Endothelial cell of umbilical vein (primary cell): ENCODE results near the gene NECTIN2. TPM values are rescaled to one million over a fixed set of nuclear protein-coding genes. Genes with fewer than 3 reads are reported as not detected.
"Not testable (repeated sequence)": the region's sequence is repeated elsewhere in the genome, so short reads cannot be mapped to it uniquely, and the experiment has no call there.

ENCODE experiments used
- BruUV-seq: library from RNA; stranded (reverse); fragments of 400-500 nt; replicated peaks from 2 replicates; lab custom pipeline; 2021; lab: Mats Ljungman, UMichigan
- CTCF ChIA-PET: fragments of 300-600, 350-600 bp; sonication (Branson Sonifier 250); formaldehyde crosslinking; loops from one replicate; lab custom pipeline; 2021; ENCODE audit warnings: antibody characterized with exemption, inconsistent platforms; lab: Charles Lee
- POLR2A ChIA-PET: fragments of 300-600, 350-600 bp; sonication (Branson Sonifier 250); formaldehyde crosslinking; loops from one replicate; lab custom pipeline; 2021; ENCODE audit warnings: antibody characterized with exemption, inconsistent platforms; lab: Charles Lee
- DNase-seq: peaks from one replicate; pipeline ENCODE4 v3.0.0-alpha.2; 2011; ENCODE audit warnings: low read depth, low spot score
- FAIRE-seq: peaks from 2 replicates; lab custom pipeline; 2011; peaks lifted over from hg19 to GRCh38; lab: Jason Lieb, UNC
- H2AFZ ChIP-seq: 2 replicates; pipeline ENCODE4 v1.6.0; 2012; ENCODE audit warnings: low read depth, low read length, control low read depth, inconsistent platforms
- H3K27ac ChIP-seq: 2 replicates; pipeline ENCODE4 v1.5.1; 2011; ENCODE audit warnings: low read depth, mild to moderate bottlenecking, control low read depth, low read length, moderate library complexity; ENCODE audit not compliant: insufficient read depth
- H3K27me3 ChIP-seq, 2 experiments: 2 replicates each; pipeline versions ENCODE4 v1.6.0 to v1.6.1; 2011; ENCODE audit warnings: low read length in 2 of 2, mixed read lengths in 1 of 2; ENCODE audit not compliant: control insufficient read depth in 2 of 2, insufficient read depth in 2 of 2
- H3K36me3 ChIP-seq, 2 experiments: 2 replicates in 1 of 2; 3 replicates in 1 of 2; pipeline ENCODE4 v1.5.1; 2011; ENCODE audit warnings: low read length in 2 of 2, mild to moderate bottlenecking in 1 of 2, moderate library complexity in 1 of 2; ENCODE audit not compliant: control insufficient read depth in 2 of 2, insufficient read depth in 2 of 2; ENCODE audit errors: extremely low read depth in 1 of 2
- H3K4me1 ChIP-seq: 3 replicates; pipeline ENCODE4 v1.5.1; 2011; ENCODE audit warnings: mild to moderate bottlenecking, low read length; ENCODE audit not compliant: control insufficient read depth, insufficient read depth; ENCODE audit errors: extremely low read depth
- H3K4me2 ChIP-seq: 2 replicates; pipeline ENCODE4 v1.6.1; 2011; ENCODE audit warnings: low read length, control low read depth, mixed read lengths; ENCODE audit not compliant: insufficient read depth
- H3K4me3 ChIP-seq, 3 experiments: fragments of 200-600 bp in 1 of 3; sonication (generic), shearing (Covaris generic) in 1 of 3; replicated peaks in 1 of 3; 2 replicates each; pipeline ENCODE4 v1.5.1; 2011 to 2016; ENCODE audit warnings: control low read depth in 3 of 3, low read length in 3 of 3, mild to moderate bottlenecking in 2 of 3, inconsistent platforms in 1 of 3, low read depth in 1 of 3, moderate library complexity in 1 of 3; ENCODE audit not compliant: insufficient read depth in 1 of 3
- H3K79me2 ChIP-seq: 2 replicates; pipeline ENCODE4 v1.6.0; 2012; ENCODE audit warnings: low read length, inconsistent platforms; ENCODE audit not compliant: control insufficient read depth, insufficient read depth
- H3K9ac ChIP-seq: replicated peaks from 2 replicates; pipeline ENCODE3; 2011; ENCODE audit warnings: low read length, control low read depth; ENCODE audit not compliant: insufficient read depth; ENCODE audit errors: extremely low read depth
- H3K9me1 ChIP-seq: replicated peaks from 3 replicates; pipeline ENCODE4 v1.6.0; 2011; ENCODE audit warnings: mild to moderate bottlenecking, low read length; ENCODE audit not compliant: control insufficient read depth, insufficient read depth; ENCODE audit errors: extremely low read depth
- H3K9me3 ChIP-seq: replicated peaks from 2 replicates; pipeline ENCODE4 v1.5.1; 2012; ENCODE audit warnings: low read length, inconsistent platforms; ENCODE audit not compliant: control insufficient read depth, insufficient read depth
- H4K20me1 ChIP-seq: replicated peaks from 2 replicates; pipeline ENCODE3; 2011; ENCODE audit warnings: mild to moderate bottlenecking, low read length; ENCODE audit not compliant: control insufficient read depth, insufficient read depth; ENCODE audit errors: extremely low read depth
- EZH2 ChIP-seq: IDR thresholded peaks from 2 replicates; pipeline ENCODE4 v1.6.1; 2012; ENCODE audit warnings: borderline replicate concordance, low read depth, mild to moderate bottlenecking, moderate library complexity, low read length, inconsistent platforms; ENCODE audit not compliant: severe bottlenecking
- FOS ChIP-seq: IDR thresholded peaks from 2 replicates; pipeline ENCODE4 v1.6.1; 2011; ENCODE audit warnings: mild to moderate bottlenecking, low read length, moderate library complexity, borderline replicate concordance; ENCODE audit not compliant: insufficient read depth
- GATA2 ChIP-seq: IDR thresholded peaks from 2 replicates; pipeline ENCODE4 v1.7.0; 2011; ENCODE audit warnings: low read depth, mild to moderate bottlenecking, moderate library complexity, mixed read lengths, low read length; ENCODE audit not compliant: insufficient read length, insufficient read depth
- JUN ChIP-seq: IDR thresholded peaks from 2 replicates; pipeline ENCODE4 v1.6.1; 2011; ENCODE audit warnings: borderline replicate concordance, low read depth; ENCODE audit not compliant: insufficient read length, insufficient read depth
- MYC ChIP-seq: IDR thresholded peaks from one replicate; pipeline ENCODE4 v1.6.1; 2011; ENCODE audit warnings: mild to moderate bottlenecking, low read depth, low read length
- POLR2A ChIP-seq: IDR thresholded peaks from 2 replicates; pipeline ENCODE4 v1.6.1; 2012; ENCODE audit warnings: low read depth, mild to moderate bottlenecking, control low read depth, low read length
- POLR2AphosphoS5 ChIP-seq: IDR thresholded peaks from 2 replicates; pipeline ENCODE4 v1.6.1; 2012; ENCODE audit warnings: low read depth, mild to moderate bottlenecking, control low read depth, low read length, moderate library complexity; ENCODE audit not compliant: insufficient read depth
- dilution Hi-C: fragments of 300-500 bp; cut with MboI; formaldehyde crosslinking; loops from one replicate; pipeline ENCODE4 v1.15.0; 2019; ENCODE audit warnings: low sequenced_read_pairs; ENCODE audit not compliant: extremely low pct_ligation_motif_present
- intact Hi-C: fragments of 100-400 bp; cut with micrococcal nuclease; formaldehyde crosslinking; loops from one replicate; pipeline ENCODE4 v1.10.0; 2022
- polyA plus RNA-seq, 4 experiments: library from polyadenylated mRNA; depleted of rRNA in 3 of 4; stranded (reverse) in 3 of 4; unstranded in 1 of 4; fragments of >200 nt; gene quantifications; 2 replicates each; pipeline versions ENCODE4 v1.2.1 to v1.2.3, GENCODE V29; 2011 to 2012; ENCODE audit warnings: missing spikeins in 1 of 4
- total RNA-seq: library from RNA; stranded (reverse); gene quantifications from 2 replicates; pipeline ENCODE4 v1.2.3, GENCODE V29; 2021
- TF ChIP-seq, protein P1 (sequence below), 2 donors: IDR thresholded peaks; 1 replicate in 1 of 2; 2 replicates in 1 of 2; pipeline ENCODE4 v1.5.1; 2011; ENCODE audit warnings: low read length in 2 of 2, mild to moderate bottlenecking in 2 of 2, moderate library complexity in 2 of 2, control low read depth in 1 of 2, inconsistent platforms in 1 of 2, low read depth in 1 of 2; ENCODE audit not compliant: insufficient read depth in 1 of 2; ENCODE audit errors: extremely low read depth in 1 of 2
- TF ChIP-seq, protein P2 (sequence below): IDR thresholded peaks from 2 replicates; pipeline ENCODE4 v1.6.1; 2011; ENCODE audit not compliant: insufficient read depth, insufficient read length

The NECTIN2 gene
- total and polyA plus RNA-seq, 2 donors (not counting 3 experiments of a cell fraction or from before 2014, with no cell fraction given), result 211 to 238 TPM

DNA sequence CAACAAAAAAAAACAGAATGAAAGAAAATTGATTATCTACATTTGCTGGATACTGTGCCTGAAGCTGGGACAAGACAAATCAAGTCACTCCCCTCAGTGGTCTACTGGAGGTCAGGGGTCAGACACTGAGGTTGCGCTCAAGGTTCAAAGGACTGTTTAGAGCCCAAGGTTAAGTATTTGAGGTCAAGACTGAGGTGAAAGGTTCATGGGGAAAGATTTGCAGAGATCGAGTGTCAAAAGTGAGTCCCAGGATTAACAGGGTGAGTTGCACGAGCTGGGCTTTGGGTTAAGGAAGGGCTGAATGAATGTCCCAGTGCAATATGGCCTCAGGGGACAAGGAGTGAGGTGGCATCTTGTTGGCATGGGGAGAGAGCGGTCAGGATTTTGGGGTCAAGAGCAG, 41.6 kb downstream of the NECTIN2 start:
- Histone ChIP-seq H3K79me2 (peaks cover 15% of the 10 kb centered on the region), H3K4me1 (peaks cover 15% of the 10 kb centered on the region), H3K9me1 (no peaks in the 10 kb centered on the region), H4K20me1 (no peaks in the 10 kb centered on the region), H3K9ac (no peak overlapping the region), H3K9me3 (no peaks in the 10 kb centered on the region), H3K27ac (no peak overlapping the region), H2AFZ (no peak overlapping the region), H3K27me3 (no peaks in the 10 kb centered on the region), H3K4me2 (no peak overlapping the region), H3K4me3 (no peak overlapping the region), H3K36me3 (peaks cover 2 to 28% of the 10 kb centered on the region in 2 experiments)
- DNase-seq (no peak), FAIRE-seq (no peak)
- TF ChIP-seq FOS (no peak), EZH2 (no peak), GATA2 (no peak), POLR2A (no peak), JUN (no peak), POLR2AphosphoS5 (no peak), MYC (no peak)
- TF ChIP-seq, protein P1, sequence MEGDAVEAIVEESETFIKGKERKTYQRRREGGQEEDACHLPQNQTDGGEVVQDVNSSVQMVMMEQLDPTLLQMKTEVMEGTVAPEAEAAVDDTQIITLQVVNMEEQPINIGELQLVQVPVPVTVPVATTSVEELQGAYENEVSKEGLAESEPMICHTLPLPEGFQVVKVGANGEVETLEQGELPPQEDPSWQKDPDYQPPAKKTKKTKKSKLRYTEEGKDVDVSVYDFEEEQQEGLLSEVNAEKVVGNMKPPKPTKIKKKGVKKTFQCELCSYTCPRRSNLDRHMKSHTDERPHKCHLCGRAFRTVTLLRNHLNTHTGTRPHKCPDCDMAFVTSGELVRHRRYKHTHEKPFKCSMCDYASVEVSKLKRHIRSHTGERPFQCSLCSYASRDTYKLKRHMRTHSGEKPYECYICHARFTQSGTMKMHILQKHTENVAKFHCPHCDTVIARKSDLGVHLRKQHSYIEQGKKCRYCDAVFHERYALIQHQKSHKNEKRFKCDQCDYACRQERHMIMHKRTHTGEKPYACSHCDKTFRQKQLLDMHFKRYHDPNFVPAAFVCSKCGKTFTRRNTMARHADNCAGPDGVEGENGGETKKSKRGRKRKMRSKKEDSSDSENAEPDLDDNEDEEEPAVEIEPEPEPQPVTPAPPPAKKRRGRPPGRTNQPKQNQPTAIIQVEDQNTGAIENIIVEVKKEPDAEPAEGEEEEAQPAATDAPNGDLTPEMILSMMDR (IDR thresholded peaks at IDR 0.05; ENCODE audit: extremely low read depth in 1 of 2, insufficient read depth in 1 of 2, low read depth in 1 of 2, low read length in 2 of 2), result no peak
- TF ChIP-seq, protein P2, sequence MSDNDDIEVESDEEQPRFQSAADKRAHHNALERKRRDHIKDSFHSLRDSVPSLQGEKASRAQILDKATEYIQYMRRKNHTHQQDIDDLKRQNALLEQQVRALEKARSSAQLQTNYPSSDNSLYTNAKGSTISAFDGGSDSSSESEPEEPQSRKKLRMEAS, result no peak
- dilution Hi-C loops, result no loop called here
- intact Hi-C loops, result no loop called here
- ChIA-PET POLR2A (no interaction called here), CTCF (no interaction called here)
- BruUV-seq, result no TSS peak

DNA sequence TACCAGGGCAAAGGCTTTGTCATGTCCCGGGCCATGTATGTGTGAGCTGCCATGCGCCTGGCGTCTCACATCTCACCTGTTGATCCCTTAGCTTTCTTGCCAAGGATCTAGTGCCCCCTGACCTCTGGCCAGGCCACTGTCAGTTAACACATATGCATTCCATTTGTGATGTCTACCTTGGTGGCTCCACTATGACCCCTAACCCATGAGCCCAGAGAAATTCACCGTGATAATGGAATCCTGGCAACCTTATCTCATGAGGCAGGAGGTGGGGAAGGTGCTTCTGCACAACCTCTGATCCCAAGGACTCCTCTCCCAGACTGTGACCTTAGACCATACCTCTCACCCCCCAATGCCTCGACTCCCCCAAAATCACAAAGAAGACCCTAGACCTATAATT, 42.2 kb downstream of the NECTIN2 start:
- H3K27me3 ChIP-seq, H3K4me3 ChIP-seq, intact Hi-C loops, H4K20me1 ChIP-seq, H3K4me2 ChIP-seq, POLR2A ChIA-PET, H2AFZ ChIP-seq, H3K9ac ChIP-seq, BruUV-seq, dilution Hi-C loops, H3K27ac ChIP-seq, DNase-seq, FAIRE-seq, CTCF ChIA-PET, H3K9me3 ChIP-seq, H3K9me1 ChIP-seq: not testable (repeated sequence)
- Histone ChIP-seq H3K4me1 (peaks cover 16% of the 10 kb centered on the region), H3K36me3 (peaks cover 6 to 29% of the 10 kb centered on the region in 2 experiments), H3K79me2 (peaks cover 22% of the 10 kb centered on the region)
